ENCODE data around the gene ROS1. TPM values are rescaled to one million over a fixed set of nuclear protein-coding genes. Genes with fewer than 3 reads are reported as not detected.
"Not testable (repeated sequence)": the region's sequence is repeated elsewhere in the genome, so short reads cannot be mapped to it uniquely, and the experiment has no call there.

Gene ROS1
- not detected in 2 replicates for total RNA-seq

GRCh38 chr6:117425431-117426153 lies at the start of gene ROS1:
TSS of gene ROS1 (minus strand) at chr6:117425942. CDS start at chr6:117425656, 286 bp downstream.
- no peak for DNase-seq (ENCODE audit: low spot score)
- no peak within 1 kb of the TSS for H3K27ac Mint-ChIP-seq
- no peaks in the 10 kb centered on the region for H3K9me3 Mint-ChIP-seq
- H3K4me1 Mint-ChIP-seq (ENCODE audit: low read depth): no peaks in the 10 kb centered on the region
- intact Hi-C loops (cut with micrococcal nuclease): no loop called here
- H3K27me3 Mint-ChIP-seq (ENCODE audit: low read depth): peaks cover 21% of the 10 kb centered on the region
- H3K36me3 Mint-ChIP-seq (ENCODE audit: low read depth): no peaks in the 10 kb centered on the region
- H3K4me3 Mint-ChIP-seq (ENCODE audit: low read depth): no peak within 1 kb of the TSS

GRCh38 chr6:117473401-117473800 lies 47.7 kb upstream of the ROS1 start:
- Mint-ChIP-seq H3K36me3 (ENCODE audit: low read depth) (no peaks in the 10 kb centered on the region), H3K27ac (no peak overlapping the region), H3K9me3 (no peaks in the 10 kb centered on the region), H3K4me1 (ENCODE audit: low read depth) (peaks cover 15% of the 10 kb centered on the region), H3K27me3 (ENCODE audit: low read depth) (peaks cover 47% of the 10 kb centered on the region), H3K4me3 (ENCODE audit: low read depth) (no peak overlapping the region)
- DNase-seq (ENCODE audit: low spot score): no peak
- intact Hi-C loops (cut with micrococcal nuclease): no loop called here

GRCh38 chr6:117472667-117473066 lies 46.9 kb upstream of the ROS1 start:
- Mint-ChIP-seq H3K27ac (no peak overlapping the region), H3K9me3 (no peaks in the 10 kb centered on the region), H3K4me3 (ENCODE audit: low read depth) (no peak overlapping the region), H3K27me3 (ENCODE audit: low read depth) (peaks cover 41% of the 10 kb centered on the region), H3K36me3 (ENCODE audit: low read depth) (no peaks in the 10 kb centered on the region), H3K4me1 (ENCODE audit: low read depth) (peaks cover 15% of the 10 kb centered on the region)
- DNase-seq (ENCODE audit: low spot score): no peak
- intact Hi-C loops (cut with micrococcal nuclease): no loop called here

GRCh38 chr6:117469791-117470190 lies 44.0 kb upstream of the ROS1 start:
- no peaks in the 10 kb centered on the region for H3K36me3 Mint-ChIP-seq (ENCODE audit: low read depth)
- no peak for DNase-seq (ENCODE audit: low spot score)
- H3K27me3 Mint-ChIP-seq (ENCODE audit: low read depth): peaks cover 31% of the 10 kb centered on the region
- intact Hi-C loops (cut with micrococcal nuclease): no loop called here
- H3K4me1 Mint-ChIP-seq (ENCODE audit: low read depth): peaks cover 22% of the 10 kb centered on the region
- no peaks in the 10 kb centered on the region for H3K9me3 Mint-ChIP-seq
- H3K4me3 Mint-ChIP-seq (ENCODE audit: low read depth): no peak overlapping the region
- H3K27ac Mint-ChIP-seq: no peak overlapping the region

DNA sequence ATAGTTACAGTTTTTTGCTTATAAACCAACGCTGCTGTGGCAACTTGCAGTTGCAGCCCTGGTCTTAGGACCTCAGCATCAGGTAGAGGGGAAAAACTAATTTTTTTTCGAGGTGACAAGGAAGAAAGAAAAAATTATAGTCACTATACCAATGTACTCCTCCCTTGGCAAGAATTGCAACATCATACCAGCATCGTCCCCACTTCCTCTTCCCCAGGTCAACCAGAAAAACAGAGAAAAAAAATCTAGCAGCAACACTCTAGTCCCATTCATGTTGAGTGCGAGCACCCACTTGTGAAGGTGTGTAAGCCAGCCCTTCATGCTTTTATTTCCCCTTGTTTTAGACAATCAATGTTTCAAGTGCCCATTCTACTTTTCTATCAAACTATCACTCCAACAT lies 43.6 kb upstream of the ROS1 start:
- Mint-ChIP-seq H3K4me3 (ENCODE audit: low read depth) (no peak overlapping the region), H3K9me3 (no peaks in the 10 kb centered on the region), H3K27ac (no peak overlapping the region), H3K4me1 (ENCODE audit: low read depth) (peaks cover 26% of the 10 kb centered on the region), H3K36me3 (ENCODE audit: low read depth) (no peaks in the 10 kb centered on the region), H3K27me3 (ENCODE audit: low read depth) (peaks cover 31% of the 10 kb centered on the region)
- DNase-seq (ENCODE audit: low spot score): no peak
- intact Hi-C loops (cut with micrococcal nuclease): no loop called here

- H3K36me3 Mint-ChIP-seq (ENCODE audit: low read depth); intact Hi-C loops (cut with micrococcal nuclease); H3K27ac Mint-ChIP-seq; DNase-seq (ENCODE audit: low spot score); H3K9me3 Mint-ChIP-seq; H3K4me3 Mint-ChIP-seq (ENCODE audit: low read depth): not testable (repeated sequence)
- Mint-ChIP-seq H3K27me3 (ENCODE audit: low read depth) (peaks cover 23% of the 10 kb centered on the region), H3K4me1 (ENCODE audit: low read depth) (peaks cover 34% of the 10 kb centered on the region)
These were observed 42.8 kb upstream of the ROS1 start for GRCh38 chr6:117468527-117468926.

GRCh38 chr6:117467876-117468275 lies 42.1 kb upstream of the ROS1 start:
- no peaks in the 10 kb centered on the region for H3K9me3 Mint-ChIP-seq
- peaks cover 35% of the 10 kb centered on the region for H3K4me1 Mint-ChIP-seq (ENCODE audit: low read depth)
- DNase-seq (ENCODE audit: low spot score): no peak
- intact Hi-C loops (cut with micrococcal nuclease): no loop called here
- H3K27me3 Mint-ChIP-seq (ENCODE audit: low read depth): peaks cover 19% of the 10 kb centered on the region
- no peak overlapping the region for H3K4me3 Mint-ChIP-seq (ENCODE audit: low read depth)
- H3K36me3 Mint-ChIP-seq (ENCODE audit: low read depth): no peaks in the 10 kb centered on the region
- H3K27ac Mint-ChIP-seq: no peak overlapping the region

DNA sequence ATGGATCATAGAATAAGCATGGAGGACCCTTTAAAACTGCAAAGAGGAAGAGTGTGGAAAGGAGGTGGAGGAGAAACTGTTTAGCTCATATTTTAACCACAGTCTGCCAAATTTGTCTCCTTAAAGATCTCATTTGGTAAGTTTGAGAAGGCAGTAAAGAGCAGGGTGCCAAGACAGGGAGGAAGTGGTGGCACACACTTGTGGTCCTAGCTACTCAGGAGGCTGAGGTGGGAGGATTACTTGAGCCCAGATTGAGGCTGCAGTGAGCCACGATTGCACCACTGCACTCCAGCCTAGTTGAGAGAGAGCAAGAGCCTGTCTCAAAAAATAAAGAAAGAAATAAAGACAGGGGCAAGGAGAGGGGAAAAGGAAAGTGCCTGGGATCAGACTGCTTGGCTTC lies 39.9 kb upstream of the ROS1 start:
- Mint-ChIP-seq H3K36me3 (ENCODE audit: low read depth) (no peaks in the 10 kb centered on the region), H3K4me3 (ENCODE audit: low read depth) (no peak overlapping the region), H3K27ac (no peak overlapping the region), H3K9me3 (no peaks in the 10 kb centered on the region), H3K27me3 (ENCODE audit: low read depth) (peaks cover 18% of the 10 kb centered on the region), H3K4me1 (ENCODE audit: low read depth) (peaks cover 31% of the 10 kb centered on the region)
- no peak for DNase-seq (ENCODE audit: low spot score)
- intact Hi-C loops (cut with micrococcal nuclease): no loop called here

GRCh38 chr6:117464700-117465099 lies 39.0 kb upstream of the ROS1 start:
- no peak overlapping the region for H3K27ac Mint-ChIP-seq
- no peak for DNase-seq (ENCODE audit: low spot score)
- H3K9me3 Mint-ChIP-seq: no peaks in the 10 kb centered on the region
- H3K27me3 Mint-ChIP-seq (ENCODE audit: low read depth): peaks cover 18% of the 10 kb centered on the region
- peaks cover 30% of the 10 kb centered on the region for H3K4me1 Mint-ChIP-seq (ENCODE audit: low read depth)
- no peak overlapping the region for H3K4me3 Mint-ChIP-seq (ENCODE audit: low read depth)
- intact Hi-C loops (cut with micrococcal nuclease): loop anchor here (1.0 to 5.0 kb wide), 3 partner anchors 14 to 83 kb away; no protein-coding TSS in a partner anchor
- H3K36me3 Mint-ChIP-seq (ENCODE audit: low read depth): no peaks in the 10 kb centered on the region

DNA sequence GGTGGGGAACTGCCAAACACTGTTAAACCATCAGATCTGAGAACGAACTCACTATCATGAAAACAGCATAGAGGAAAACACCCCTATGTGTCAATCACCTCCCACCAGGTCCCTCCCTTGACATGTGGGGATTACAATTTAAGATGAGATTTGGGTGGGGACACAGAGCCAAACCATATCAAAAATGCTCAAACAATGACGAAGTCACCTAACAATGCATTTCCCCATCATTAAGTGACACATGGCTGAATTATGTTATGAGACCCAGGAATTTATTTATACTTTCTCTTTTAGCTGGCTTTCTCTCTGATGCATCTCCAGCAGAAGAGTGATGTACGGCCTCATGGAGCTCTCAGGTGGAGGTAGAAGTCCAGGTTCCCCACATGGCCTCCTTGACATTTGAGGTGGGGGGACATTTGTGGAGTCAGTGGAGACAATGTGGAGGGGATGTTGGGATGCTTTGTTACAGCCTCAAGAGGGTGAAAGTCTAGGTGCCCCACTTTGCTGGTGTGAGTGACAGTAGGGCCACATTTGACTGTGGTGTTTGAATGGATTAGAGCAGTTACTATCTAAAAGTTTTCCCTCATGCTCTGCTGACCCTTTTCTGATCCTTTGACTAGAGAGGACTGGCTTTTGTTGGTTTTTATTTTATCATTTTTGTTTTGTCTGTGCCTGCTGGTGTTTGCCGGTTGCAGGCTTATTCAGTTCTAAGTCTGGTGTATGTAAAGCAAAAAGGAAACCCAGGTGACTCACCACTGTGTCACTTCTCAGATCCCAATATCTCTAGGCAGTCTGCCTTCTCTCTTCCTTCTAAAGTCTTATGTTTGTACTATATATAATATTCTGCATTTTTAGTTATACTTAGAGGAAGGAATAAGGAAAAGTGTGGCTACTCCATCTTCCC lies 38.3 kb upstream of the ROS1 start:
- H3K9me3 Mint-ChIP-seq: no peaks in the 10 kb centered on the region
- peaks cover 23% of the 10 kb centered on the region for H3K4me1 Mint-ChIP-seq (ENCODE audit: low read depth)
- intact Hi-C loops (cut with micrococcal nuclease): loop anchor here (1.0 to 5.0 kb wide), 3 partner anchors 14 to 83 kb away; no protein-coding TSS in a partner anchor
- peak overlapping the region; percentile 28 for H3K27ac Mint-ChIP-seq
- H3K4me3 Mint-ChIP-seq (ENCODE audit: low read depth): no peak overlapping the region
- no peaks in the 10 kb centered on the region for H3K36me3 Mint-ChIP-seq (ENCODE audit: low read depth)
- no peak for DNase-seq (ENCODE audit: low spot score)
- H3K27me3 Mint-ChIP-seq (ENCODE audit: low read depth): peaks cover 14% of the 10 kb centered on the region

DNA sequence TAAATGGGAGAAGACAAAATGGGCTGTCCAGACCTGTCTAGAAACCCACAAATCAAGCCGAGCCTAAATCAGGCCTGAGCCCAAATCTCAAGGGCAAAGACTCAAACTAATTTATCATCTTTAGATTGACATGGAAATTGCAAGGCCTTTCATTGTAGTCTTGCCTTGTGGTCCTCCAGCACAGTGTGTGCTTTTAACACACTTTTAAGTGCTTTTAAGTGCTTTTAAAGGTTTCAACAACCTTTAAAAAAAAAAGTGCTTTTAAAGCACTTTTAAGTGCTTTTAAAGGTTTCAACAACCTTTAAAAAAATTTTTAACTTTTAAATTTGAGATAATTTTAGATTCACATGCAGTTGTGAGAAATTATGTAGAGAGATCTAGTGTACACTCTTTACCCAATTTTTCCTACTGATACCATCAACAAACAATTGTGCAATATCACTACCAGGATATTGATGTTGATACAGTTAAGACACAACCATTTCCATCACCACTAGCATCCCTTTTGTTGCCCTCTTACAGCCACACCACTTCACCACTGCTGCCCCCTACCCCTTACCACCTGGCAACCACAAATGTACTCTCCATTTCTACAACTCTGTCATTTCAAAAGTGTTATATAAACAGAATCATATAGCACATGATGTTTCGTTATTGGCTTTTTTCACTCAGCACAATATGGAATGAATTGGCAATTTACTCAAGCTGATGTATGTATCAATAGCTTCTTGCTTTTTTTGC lies 33.6 kb upstream of the ROS1 start:
- Mint-ChIP-seq H3K27me3 (ENCODE audit: low read depth) (peaks cover 31% of the 10 kb centered on the region), H3K27ac (no peak overlapping the region), H3K4me1 (ENCODE audit: low read depth) (peaks cover 10% of the 10 kb centered on the region), H3K9me3 (no peaks in the 10 kb centered on the region), H3K36me3 (ENCODE audit: low read depth) (no peaks in the 10 kb centered on the region), H3K4me3 (ENCODE audit: low read depth) (no peak overlapping the region)
- DNase-seq (ENCODE audit: low spot score): no peak
- intact Hi-C loops (cut with micrococcal nuclease): no loop called here

GRCh38 chr6:117456998-117457397 lies 31.3 kb upstream of the ROS1 start:
- intact Hi-C loops (cut with micrococcal nuclease): no loop called here
- Mint-ChIP-seq H3K36me3 (ENCODE audit: low read depth) (no peaks in the 10 kb centered on the region), H3K4me3 (ENCODE audit: low read depth) (no peak overlapping the region), H3K4me1 (ENCODE audit: low read depth) (no peaks in the 10 kb centered on the region), H3K27me3 (ENCODE audit: low read depth) (peaks cover 35% of the 10 kb centered on the region), H3K27ac (no peak overlapping the region), H3K9me3 (no peaks in the 10 kb centered on the region)
- no peak for DNase-seq (ENCODE audit: low spot score)

All from activated T-helper 2 cell treated with anti-CD3 and anti-CD28 coated beads, Interferon-gamma antibody, Interleukin-2, Interleukin-4, amounts not matched to agents 10 μg/mL and 5 μg/mL and 100 μg/mL, durations not matched to agents 14 hours and 24 hours and 36 hours (primary cell).